ENCODE measurements around the gene SCRN3.
"Not testable (repeated sequence)": the region's sequence is repeated elsewhere in the genome, so short reads cannot be mapped to it uniquely, and the experiment has no call there.

Gene SCRN3

DNA sequence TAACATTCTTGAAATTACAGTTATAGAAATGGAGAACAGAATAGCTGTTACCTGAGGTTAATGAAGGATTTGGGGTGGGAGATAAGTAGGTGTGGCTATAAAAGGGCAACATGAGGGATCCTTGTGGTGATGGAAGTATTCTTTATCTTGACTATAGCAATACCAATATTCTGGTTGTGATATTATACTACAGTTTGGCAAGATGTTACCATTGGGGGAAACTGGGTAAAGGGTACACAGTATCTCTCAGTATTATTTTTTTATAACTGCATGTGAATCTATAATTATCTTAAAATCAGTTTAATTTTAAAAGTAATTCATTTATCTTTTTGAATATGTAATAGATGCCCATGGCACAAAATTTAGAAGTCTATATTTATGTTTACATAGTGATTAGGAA is 8.1 kb downstream of the SCRN3 start:
- DNase-seq (ENCODE audit: low read depth in 2 of 2): no peak

DNA sequence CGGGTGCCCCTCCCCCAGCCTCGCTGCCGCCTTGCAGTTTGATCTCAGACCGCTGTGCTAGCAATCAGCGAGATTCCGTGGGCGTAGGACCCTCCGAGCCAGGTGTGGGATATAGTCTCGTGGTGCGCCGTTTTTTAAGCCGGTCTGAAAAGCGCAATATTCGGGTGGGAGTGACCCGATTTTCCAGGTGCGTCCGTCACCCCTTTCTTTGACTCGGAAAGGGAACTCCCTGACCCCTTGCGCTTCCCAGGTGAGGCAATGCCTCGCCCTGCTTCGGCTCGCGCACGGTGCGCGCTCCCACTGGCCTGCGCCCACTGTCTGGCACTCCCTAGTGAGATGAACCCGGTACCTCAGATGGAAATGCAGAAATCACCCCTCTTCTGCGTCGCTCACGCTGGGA is 14.5 kb downstream of the SCRN3 start:
- DNase-seq (ENCODE audit: low read depth in 2 of 2): not testable (repeated sequence)

DNA sequence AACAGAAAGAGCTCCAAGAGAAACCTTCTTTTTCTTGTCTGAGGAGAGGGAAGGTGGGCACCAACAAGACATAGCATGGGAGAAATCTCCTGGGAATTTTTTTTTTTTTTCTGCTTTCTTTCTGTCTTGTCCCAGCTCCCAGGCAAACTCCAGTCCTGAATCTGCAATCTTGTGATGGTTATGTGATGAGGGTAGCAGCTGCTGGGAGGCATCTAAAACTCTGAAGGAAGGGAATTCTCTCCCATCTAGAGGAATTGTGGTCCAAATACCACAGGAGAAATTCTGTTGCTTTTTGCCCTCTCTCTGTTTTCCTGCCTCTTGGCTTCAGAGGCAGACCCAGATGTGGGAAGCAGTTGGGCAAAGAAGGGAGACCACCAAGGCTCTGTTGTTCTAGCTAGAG is 16.7 kb downstream of the SCRN3 start:
- no peak for DNase-seq (ENCODE audit: low read depth in 2 of 2)

DNA sequence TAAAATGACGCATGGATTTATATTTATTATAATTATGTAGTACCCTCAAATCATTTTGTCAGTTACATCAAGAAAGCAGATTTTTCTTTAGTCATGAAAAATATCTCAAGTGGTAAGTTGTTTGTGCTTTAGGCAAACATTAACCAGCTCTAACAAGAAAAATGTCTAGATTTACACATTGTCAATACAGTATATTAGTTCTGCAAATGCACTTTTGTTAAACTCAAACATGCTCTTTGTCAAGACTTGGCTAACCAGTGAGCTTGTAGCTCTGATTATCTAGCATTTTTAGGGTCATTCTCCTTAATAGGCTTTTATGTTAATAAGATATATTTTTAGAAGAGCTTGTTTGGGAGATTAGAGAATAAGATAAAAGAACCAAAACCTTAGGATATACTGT is 32.7 kb downstream of the SCRN3 start:
- DNase-seq (ENCODE audit: low read depth in 2 of 2): no peak

DNA sequence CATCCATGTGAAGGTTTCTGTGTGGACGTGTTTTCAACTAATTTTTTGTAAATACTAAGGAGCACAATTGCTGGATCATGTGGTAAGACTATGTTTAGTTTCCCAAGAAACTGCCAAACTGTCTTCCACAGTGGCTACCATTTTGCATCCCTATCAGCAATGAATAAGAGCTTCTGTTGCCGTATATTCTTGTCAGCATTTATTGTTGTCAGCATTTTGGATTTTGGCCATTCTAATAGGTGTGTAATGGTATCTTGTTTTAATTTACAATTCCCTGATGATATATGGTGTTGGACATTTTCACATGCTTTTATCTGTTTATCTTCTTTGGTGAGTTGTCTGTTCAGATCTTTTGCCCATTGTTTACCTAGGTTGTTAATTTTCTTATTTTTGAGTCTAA is 34.5 kb downstream of the SCRN3 start:
- DNase-seq (ENCODE audit: low read depth in 2 of 2): no peak

DNA sequence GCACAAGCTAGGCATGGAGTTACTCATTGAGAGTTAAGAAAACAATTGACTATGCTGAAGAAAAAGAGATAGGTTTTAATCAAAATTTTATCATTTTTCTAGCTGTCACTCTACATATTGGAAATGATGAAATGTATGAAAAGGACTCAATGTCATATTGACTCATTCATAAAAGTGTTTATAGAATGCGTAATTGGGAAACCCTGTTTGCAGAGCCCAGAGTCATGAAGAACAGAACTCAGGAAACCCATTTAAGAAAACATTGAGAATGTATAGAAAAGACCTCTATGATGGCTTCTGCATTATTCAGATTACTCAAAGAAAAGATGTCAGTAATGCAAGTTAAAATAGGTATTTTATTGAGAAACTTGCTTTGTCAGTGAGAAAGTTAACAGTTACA is 36.4 kb downstream of the SCRN3 start:
- no peak for DNase-seq (ENCODE audit: low read depth in 2 of 2)

DNA sequence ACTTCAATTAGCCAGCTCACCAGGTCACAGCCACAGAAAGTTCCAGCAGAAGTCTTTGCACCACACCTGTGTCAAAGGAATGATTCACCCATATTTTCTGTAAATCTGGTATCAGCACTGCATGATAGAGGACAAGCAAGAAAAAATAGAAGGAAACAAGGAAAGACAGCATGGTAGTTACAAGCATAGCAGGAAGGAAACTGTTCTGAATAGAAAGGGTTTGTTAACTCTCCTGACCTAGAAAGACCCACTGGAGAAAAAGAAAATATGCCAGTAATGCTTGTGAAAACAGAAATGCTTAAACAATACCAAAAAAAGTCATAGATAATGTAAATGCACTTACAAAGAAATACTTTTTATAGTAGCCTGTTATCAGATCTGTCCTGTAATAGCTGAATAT is 40.8 kb downstream of the SCRN3 start:
- DNase-seq (ENCODE audit: low read depth in 2 of 2): no peak

DNA sequence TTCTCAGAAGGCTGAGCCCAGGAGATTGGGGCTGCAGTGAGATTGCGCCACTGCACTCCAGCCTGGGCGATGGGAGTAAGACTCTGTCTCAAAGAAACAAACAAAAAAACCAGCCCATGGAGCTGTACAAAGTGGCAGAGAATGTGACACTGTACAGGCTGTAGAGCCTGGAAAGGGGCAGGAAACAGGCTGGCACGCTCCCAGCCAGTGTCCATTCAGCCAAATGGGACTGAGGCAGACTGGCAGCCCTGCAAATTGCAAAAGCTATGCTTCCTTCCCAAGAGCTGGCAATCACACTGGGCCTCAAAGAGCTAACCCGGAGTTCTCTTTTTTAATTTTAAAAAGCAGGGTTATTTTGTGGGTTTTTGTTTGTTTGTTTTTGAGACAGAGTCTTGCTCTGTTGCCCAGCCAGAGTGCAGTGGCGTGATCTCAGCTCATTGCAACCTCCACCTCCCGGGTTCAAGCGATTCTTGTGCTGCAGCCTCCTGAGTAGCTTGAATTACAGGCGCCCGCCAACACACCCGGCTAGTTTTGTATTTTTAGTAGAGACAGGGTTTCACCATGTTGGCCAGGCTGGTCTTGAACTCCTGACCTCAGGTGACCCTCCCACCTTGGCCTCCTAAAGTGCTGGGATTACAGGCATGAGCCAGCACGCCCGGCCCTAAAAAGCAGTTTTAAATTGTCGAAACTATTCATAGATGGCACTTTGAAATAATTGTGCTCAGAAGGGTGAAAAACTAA is 42.8 kb downstream of the SCRN3 start:
- no peak for DNase-seq (ENCODE audit: low read depth in 2 of 2)

DNA sequence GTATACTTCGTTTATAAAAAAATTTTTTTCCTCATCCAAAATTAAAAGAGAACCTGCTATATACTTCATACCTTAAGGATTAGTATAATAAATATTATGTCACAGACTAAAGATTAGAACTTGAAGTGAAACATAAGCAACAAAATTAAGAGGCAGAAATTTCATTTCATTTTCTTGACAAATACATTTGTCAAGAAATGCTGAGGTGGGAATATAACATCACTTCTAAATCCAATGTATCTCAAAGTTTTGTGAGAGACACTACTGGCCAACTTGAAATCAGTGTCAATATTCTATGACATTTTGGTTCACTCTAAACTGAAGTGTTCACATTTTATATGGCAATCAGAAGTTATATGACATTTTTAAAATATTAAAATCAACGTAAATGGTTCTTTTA is 43.8 kb downstream of the SCRN3 start:
- no peak for DNase-seq (ENCODE audit: low read depth in 2 of 2)

DNA sequence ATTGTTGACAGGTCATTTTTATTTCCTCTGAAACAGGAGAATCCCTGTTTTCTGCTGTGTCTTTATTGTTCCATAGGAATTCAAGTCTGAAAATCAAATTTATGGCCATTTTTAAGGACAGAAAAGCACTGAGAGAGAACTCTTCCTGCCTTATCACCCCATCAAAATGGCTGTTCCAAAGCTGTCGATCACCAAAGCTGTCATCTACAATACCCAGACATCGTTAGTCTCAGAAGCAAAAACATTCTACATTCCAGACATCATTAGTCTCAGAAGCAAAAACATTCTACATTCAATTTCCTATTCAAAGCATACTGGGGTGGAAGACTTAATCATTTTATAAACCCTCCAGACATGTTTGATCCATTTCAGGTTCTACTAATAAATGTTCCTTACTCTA is 44.4 kb downstream of the SCRN3 start:
- no peak for DNase-seq (ENCODE audit: low read depth in 2 of 2)

DNA sequence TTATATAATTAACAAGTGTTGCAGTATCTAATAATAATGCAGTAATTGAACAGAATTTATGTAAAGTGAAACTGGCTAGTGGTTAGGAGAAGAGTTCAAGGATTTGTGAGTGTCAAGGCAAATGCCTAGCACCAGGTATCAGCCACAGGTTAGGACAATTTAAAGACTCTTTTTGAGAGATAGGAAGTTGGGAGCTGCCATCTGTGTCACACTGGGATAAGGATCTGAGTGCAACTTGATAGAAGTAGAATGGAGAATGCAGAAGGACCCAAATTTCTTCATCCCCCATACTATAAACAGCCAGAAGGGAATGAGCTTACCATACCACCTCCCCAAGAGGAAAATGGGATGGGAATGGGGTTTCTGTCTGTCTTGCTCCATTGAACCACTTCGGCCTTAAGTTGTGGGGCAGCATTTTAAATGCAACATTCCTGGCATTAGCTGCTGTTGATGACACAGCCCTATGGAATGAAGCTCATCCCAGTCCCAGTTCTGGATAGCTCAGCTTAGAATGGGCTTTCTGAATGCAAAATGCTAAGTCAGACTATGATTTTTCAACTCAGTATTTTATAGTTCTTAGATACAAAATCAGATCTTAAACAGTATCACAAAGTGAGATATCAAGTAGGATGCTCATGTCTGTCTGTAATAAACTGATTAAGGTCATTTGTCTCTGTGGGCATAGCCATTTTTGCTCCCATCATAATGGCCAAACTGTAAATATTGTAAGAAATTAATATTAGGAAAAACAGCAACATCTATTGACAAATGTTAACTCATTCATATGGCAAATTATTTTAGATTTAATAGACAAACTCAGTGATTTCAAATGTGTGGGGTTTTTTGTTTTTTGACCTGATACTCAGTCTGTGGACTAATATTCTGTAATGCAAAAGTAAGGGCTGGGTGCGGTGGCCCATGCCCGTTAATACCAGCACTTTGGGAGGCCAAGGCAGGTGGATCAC is 47.3 kb downstream of the SCRN3 start:
- DNase-seq (ENCODE audit: low read depth in 2 of 2): peak; percentile 68 to 69

DNA sequence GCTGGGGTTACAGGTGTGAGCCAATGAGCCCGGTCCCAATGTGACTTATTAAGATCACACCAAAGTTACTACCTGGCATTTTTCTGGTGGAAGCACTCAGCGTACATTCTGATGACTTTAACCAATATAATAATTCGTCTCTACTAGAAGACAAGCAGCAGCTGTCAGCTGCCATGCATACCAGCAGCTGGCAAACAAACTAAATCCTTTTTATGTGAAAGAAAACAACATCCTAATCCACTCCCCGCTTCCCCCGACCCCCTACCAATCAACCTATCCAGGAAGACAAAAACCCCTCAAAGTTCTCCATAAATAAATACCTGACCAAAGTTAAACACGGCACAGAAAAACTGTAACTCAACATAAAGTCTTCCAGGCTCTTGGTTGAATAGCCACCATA is 49.2 kb downstream of the SCRN3 start:
- DNase-seq (ENCODE audit: low read depth in 2 of 2): no peak

DNA sequence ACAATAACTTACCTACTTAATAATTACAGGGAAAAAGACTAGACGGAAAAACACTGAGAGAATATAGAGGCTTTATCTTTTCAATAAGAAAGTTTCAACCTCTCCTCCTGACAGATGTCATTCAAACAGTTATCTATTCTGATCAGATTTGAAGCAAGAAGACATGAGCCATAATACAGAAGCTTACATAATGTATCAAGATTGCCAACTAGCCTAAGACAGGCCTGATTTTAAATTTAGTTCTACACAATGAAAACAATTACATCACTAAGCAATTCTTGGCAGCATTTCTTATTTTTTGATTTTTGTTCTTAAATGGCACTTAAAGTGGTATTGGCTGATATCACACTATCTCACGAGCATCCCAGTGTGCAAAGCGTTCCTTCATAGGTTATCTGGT is 49.7 kb downstream of the SCRN3 start:
- no peak for DNase-seq (ENCODE audit: low read depth in 2 of 2)

DNA sequence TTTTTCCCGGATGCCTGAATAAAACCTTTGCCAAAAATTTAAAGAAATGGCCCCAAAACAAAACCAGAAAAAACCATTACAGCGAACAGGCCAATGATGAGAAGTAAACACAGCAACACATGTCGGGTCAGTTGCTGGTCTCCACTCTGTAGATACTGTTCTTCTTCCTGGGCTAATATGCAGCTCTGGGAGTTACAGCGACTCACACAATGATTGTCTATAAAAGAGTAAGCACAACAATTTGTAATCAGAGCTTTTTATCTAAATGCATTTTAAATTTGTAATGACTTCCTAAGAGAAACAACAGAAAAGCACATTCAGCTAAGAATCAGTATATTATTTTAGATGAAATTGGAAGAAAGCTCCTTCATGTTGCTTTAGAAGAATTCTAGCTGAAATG is 51.0 kb downstream of the SCRN3 start:
- DNase-seq (ENCODE audit: low read depth in 2 of 2): no peak

DNA sequence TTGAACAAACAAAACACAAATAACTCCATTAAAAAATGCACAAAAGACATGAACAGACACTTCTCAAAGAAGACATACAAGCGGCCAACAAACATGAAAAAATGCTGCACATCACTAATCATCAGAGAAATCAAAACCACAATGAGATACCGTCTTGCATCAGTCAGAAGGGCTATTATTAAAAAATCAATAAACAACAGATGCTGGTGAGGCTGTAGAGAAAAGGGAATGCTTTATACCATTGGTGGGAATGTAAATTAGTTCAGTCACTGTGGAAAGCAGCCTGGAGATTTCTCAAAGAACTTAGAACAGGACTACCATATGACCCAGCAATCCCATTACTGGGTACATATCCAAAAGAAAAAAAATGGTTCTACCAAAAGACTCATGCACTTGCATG is 53.5 kb downstream of the SCRN3 start:
- DNase-seq (ENCODE audit: low read depth in 2 of 2): no peak

DNA sequence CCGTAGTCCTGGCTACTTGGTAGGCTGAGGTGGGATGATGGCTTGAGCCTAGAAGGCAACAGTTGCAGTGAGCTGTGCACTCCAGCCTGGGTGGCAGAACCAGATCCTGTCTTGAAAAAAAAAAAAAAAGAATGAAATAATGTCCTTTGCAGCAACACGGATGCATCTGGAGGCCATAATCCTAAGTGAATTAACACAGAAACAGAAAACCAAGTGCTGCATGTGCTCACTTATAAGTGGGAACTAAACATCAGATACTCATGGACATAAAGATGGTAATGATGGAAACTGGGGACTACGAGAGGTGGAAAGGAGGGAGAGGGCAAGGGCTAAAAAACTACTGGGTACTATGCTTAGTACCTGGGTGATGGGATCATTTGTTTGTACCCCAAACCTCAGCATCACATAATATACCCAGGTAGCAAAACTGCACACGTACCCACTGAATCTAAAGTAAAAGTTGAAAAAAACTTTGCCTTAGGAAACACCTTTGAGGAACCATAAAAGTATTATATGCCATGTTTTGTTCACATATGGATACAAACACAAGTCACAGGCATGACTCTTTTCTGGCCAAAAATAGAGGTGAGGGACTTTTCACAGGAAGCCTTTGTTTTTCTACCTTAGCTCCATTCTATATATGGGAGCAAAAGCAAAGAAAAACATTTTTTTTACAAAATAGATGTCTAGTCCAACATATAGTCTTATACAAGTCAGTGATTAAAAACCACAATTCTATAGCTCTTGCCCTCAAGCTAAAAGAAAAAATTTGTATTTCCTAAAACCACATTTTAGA is 54.7 kb downstream of the SCRN3 start:
- no peak for DNase-seq (ENCODE audit: low read depth in 2 of 2)

DNA sequence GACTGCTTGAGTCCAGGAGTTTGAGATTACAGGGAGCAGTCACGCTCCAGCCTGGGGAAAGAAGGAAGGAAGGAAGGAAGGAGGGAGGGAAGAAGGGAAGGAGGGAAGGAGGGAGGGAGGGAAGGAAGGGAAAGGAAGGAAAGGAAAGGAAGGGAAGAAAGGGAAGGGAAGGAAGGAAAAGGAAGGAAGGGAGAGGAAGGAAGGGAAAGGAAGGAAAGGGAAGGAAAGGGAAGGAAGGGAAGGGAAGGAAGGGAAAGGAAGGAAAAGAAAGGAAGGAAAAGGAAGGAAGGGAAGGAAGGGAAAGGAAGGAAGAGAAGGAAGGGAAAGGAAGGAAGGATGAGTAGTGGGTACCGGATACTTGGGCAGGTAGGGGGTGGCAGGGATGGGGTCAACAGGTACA is 59.0 kb downstream of the SCRN3 start:
- DNase-seq (ENCODE audit: low read depth in 2 of 2): no peak

DNA sequence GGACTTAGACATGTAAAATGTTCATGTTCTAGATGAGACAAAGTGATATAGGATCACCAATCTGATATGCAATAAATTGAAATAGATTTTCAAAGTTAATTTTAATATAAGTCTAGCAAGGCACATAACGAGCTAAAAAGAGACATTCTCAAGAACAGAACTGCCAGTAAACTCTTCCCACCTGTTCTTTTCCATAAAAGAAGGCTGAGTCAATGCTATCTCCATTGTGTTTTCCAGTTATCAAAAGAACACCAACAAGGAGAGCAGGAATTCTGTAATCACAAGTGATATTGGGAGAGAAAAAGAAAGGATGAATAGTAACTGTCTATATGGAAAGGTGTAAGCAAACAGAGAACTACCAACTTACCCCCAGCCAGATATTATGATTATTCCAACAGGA is 65.7 kb downstream of the SCRN3 start:
- no peak for DNase-seq (ENCODE audit: low read depth in 2 of 2)

DNA sequence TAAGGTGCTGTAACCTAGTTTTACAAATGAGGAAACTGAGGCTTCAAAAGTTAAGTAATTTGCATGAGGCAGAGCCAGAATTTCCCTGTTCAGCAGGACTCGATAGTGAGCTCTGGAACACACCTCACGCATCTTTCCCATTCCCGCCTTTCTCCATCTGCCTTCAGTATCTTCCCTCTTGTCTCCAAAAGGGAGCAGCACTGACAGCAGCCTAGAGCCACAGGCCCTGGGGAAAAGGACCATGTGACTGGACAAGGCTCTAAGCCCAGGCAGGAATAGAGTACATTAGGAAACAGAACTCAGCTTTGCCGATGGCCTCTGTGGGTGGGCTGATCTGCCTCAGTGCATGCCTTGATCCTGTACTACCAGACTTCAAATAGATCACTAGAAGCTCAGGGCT is 69.8 kb downstream of the SCRN3 start:
- DNase-seq (ENCODE audit: low read depth in 2 of 2): no peak

DNA sequence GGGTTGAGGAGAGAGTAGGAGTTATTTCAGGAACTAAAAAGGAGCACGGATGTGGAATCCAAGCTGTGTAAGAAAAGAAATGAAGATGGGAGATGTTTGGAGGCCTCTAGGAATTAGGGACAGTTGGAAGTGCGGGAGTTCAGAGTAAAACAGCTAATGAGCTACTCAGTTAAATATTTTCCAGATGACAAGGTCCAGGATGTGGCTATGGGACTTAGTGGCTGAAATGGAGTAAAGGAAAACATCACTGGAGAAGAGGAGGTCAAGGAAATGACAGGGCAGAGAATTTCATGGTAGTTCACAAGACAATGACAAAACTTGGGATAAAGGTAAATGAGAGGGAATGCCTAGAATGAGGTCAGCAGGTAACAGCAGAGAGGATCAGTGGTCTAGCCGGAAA is 78.3 kb downstream of the SCRN3 start:
- DNase-seq (ENCODE audit: low read depth in 2 of 2): no peak

DNA sequence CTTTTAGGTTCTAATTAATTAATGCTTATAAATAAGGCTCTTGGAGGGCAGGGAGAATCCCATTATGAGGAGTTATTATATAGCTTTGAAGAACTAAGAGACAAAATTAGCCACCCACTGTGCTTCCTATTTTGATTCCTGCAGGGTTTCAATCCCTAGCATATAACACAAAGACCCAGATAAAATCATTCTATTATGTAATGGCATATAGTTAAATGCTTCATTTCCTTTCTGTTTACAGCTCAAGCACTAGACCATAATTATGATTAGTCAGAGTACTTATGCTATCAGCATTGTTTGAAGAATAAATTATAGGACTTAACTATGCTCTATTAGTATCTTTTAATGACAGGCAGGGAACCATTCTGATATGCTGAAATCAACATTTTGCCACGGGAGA is 82.2 kb downstream of the SCRN3 start:
- no peak for DNase-seq (ENCODE audit: low read depth in 2 of 2)

All from fibroblast of skin of left biceps (primary cell).